HG03135 (cell line): Measurements from ENCODE around the gene ACTR10.

Source experiments
- ATAC-seq: cut with Tn5 transposase; IDR thresholded peaks from one replicate; pipeline ENCODE4 v1.9.1; 2021; ENCODE audit warnings: mild to moderate bottlenecking, moderate library complexity; ENCODE audit not compliant: unreplicated experiment

The ACTR10 gene

DNA sequence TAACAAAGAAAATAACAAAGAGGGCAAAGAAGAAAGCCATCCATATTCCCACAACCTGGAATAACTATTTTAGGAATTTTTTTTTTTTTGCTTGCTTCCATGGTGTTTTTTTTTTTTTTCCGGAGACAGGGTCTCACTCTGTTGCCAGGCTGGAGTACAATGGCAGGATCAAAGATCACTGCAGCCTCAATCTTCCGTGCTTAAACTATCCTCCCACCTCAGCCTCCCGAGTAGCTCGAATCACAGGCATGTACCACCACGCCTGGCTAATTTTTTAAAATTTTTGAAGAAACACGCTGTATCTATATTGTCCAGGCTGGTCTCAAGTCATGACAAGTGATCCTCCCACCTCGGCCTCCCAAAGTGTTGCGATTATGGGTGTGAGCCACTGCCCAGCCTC is 78.2 kb downstream of the ACTR10 start:
- no peak for ATAC-seq

- ATAC-seq = no peak
Measured at GRCh38 chr14:58280954-58281787, 81.2 kb downstream of the ACTR10 start.

DNA sequence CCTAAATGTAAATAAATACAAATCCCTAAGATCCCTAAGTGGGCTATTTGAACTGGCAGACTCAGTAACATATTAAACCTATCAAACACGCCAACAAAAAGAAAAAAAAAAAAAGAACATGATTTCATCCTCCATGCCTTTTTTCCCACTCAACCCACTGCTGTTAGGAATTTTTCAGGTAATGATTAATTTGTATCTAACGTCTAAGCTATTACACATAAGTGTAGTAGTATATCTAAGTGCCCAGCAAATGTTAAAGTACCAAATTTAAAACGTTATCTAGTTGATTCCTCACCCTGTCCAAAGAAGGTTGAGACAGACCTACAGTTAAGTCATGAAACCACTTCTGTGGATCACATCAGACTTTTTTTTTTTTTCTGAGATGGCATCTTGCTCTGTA is 82.0 kb downstream of the ACTR10 start:
- ATAC-seq = no peak

GRCh38 chr14:58282925-58283593 is 83.1 kb downstream of the ACTR10 start:
- no peak for ATAC-seq

- ATAC-seq = no peak
Measured at GRCh38 chr14:58283730-58284129, 83.8 kb downstream of the ACTR10 start.

- ATAC-seq = no peak
Measured at GRCh38 chr14:58285132-58285531, 85.2 kb downstream of the ACTR10 start.
